HG03039 (cell line): ENCODE measurements around the gene CBX7.

Experiments used
- ATAC-seq: cut with Tn5 transposase; IDR thresholded peaks from one replicate; pipeline ENCODE4 v1.9.1; 2021; ENCODE audit warnings: mild to moderate bottlenecking, moderate library complexity; ENCODE audit not compliant: unreplicated experiment

CBX7 gene

DNA sequence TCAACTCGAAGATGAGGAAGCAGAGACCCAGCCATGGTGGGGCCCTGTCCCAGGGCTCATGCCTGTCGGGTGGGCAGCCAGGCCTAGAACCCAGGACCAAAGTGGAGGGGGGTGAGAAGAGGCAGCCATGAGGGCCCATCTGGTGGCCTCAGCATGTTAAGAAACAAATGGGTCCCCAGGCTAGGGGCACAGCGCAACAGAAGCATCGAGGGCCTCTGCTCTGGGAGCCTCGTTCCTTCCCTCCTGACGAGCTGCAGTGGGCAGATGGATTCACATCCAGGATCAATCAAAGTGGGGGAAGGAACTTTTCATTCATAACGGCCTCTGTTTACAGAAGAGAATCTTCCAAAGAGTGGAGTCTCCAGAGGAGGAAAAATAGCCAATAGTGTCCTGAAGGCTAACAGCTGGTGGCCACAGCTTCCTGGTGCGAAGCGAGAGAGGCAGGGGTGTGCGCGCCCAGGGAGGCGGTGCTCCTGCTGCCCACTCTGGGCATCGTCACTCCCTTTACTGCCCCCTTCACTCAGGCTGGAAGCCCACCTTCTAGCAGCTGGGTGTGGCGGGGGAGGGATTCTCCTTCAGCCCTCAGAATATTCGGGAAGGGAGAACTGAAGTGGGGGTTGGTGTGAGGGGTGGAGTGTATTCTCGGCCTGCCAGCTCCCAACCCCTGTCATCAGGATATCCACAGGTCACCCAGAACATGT lies 4.3 kb downstream of the CBX7 start:
- ATAC-seq: no peak

DNA sequence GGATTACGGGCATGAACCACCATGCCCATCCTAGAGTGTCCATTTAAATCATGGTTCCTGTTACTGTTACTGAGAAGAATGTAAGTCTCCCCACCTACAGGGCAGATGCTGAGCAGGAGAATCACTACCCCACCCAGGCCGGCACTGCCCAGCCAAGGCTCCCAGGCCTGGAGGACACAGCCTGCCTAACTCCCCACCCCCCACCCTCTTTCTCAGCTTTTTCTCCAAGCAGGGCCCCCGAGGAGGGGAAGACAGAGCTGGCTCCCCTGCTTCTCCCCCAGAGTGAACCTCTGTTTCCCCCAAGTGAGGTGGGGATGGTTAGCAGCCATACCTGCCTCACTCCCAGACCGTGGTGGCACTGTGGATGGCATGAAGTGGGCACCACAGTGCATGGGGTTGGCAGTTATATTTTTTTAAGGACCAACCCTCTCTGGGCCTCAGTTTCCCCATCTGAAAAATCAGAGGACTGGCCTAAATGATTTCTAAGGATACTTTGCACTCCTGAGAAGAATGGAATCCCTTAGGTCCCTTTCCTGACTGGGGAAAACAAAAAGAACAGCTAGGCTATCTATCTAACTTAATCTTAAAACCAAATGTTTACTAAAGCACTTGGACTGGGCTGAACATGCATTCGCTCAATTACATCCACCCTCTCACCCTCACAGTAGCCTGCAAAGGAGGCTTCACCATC lies 5.0 kb downstream of the CBX7 start:
- ATAC-seq: no peak

DNA sequence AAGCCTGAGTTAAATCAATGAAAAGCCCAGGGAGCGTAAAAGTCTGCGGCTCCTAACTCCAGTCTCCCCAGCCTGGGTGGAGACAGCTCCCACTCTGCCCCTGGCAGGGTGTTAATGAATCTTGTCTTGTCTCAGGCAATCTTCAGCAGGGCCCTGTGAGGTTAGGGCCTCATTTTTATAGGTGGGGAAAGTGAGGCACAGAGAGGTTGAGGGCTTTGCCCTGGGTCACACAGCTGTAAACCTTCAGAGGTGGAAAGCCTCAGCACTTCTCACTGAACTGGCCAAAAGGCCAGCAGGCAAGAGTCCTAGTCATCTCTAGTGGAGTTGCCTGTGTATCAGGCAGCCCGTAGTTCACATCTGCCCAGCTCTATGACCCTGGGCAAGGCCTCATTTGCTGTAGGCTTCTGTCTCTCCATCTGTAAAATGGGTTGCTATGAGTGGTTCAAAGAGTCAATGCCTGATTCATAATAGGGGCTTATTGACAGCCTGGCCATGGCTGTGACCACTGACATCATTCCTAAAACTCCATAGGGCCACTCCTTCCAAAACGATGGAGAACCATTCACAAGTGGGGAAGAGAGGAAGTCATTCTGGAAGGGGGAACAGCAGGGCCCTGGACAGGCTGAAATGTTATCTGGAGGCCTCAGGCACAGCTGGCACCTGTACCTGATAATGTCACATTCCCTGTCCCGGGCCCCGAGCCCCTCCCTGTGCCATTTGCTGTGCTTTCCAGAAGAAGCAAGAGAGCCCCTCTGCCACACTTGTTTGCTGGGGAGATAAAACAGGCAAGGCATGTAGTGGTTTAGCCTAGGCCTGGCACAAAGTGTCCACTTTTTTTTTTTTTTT lies 6.0 kb downstream of the CBX7 start:
- no peak for ATAC-seq

DNA sequence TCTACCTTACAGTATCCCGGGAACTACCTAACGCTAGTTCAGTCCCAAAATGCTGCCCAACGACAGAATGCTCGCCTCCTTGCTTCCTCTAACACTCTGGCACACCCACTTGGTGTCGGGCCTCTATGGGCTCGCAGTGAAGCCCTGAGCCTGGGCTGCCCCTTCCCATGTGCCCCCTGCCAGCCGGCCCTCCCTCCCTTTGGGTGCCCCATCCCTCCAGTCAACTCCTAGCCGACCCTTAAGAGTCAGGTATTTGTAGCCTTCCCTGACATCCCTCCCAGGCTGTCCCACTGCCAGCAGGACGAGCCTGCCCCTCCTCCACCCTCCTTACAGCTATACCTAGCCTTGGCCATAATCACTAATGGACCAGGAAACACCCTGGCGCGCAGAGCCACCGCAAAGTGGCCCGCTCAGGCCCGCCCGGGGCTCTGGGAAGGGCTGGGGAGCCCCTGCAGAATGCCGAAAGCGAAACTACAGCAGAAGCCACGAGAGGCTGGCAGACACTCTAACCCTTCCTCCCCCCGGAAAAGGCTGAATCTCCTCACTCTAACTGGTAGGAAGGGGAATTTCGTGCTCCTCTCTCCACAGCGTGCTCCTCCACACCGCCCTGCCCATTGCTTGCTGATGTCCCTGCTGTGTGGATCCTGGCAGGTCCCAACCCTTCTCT lies 8.2 kb downstream of the CBX7 start:
- no peak for ATAC-seq

DNA sequence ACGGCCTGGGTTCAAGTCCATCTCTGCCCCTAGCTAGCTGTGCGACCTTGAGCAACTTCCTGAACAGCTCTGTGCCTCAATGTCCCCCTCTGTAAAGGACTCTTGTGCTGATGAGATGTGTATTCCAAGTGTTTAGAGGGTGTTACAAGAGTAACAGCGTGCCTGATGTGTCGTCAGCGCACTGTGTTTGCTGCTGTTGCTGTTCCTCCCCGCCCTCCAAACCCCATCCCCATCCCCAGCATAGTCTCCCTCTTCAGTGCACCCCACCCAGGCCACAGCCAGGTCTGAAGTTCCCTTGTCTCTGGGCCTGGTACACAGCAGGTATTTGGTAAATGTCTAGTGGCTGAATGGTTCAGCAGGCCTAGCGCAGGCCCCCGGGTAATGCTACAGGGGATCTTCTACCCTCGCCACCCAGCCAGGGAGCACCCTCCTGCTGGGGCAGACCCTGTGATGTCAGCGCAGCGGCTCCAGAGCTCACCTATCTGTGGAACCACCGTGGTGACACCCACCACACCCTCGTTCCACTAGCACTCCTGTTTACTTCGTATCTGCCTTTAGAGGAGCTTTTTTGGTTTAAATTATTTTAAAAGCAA lies 10.3 kb downstream of the CBX7 start:
- no peak for ATAC-seq

DNA sequence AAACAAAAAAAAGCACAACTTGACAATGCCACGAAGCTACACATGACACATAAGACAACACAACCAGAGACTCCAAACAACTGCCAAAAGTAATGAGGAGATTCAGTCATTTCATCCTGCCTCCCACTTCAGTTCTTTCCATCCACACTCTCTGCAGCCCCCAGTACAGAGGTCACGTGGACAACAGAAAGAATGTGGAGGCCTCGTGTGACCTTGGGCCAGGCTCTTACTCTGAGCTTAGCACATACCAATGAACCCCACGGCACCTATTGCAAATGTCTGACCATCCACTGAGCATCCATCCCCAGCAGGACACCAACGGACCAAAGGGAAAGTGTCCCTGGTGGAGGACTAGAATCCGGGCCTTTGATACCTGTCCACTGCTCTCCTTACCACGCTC lies 12.5 kb downstream of the CBX7 start:
- no peak for ATAC-seq

DNA sequence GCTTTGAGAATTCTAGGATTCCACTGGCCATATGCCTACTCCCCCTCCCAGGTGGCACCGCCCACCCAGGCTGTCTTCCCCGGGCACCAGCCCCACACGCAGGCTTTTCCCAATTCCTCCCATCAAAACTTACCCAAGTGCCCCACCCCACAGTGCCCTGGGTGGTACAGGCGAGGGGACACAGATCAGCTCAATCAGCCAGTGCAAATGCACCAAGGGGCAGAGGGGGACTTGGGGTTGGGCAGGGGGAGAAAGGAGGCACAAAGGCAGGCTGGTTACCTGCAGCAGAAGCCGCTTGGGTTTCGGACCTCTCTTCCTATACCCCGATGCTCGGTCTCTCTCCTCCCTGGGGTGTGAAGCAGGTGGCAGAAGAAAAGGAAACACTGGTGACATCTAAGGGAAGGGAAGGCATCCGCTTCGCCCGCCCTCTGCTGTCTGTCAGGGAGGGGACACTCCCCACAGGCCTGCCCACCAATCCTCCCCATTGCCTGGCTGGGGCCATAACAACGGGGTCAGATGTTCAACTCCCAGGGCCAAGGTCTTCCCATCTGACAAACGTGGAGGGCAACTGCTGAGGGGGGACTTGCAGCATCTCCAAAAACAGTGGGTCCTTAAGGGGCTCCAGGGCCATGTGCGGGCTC lies 14.0 kb downstream of the CBX7 start:
- no peak for ATAC-seq

DNA sequence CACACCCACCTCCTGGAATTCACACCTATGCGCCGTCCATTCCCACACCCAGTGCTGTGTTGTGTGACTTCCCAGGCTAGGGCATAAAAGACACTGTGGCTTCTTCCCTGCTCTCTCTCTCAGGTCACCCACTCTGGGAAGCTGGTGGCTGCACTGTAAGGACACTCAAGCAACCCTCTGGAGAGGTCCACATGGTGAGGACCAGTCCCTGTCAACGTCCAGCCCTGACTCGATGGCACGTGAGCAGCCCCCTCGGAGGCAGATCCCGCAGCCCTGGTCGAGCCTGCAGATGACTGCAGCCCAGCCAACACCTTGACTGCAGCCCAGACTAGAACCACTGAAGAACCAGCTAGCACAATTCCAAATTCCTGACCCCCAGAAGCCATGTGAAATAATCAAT lies 16.2 kb downstream of the CBX7 start:
- ATAC-seq: no peak

DNA sequence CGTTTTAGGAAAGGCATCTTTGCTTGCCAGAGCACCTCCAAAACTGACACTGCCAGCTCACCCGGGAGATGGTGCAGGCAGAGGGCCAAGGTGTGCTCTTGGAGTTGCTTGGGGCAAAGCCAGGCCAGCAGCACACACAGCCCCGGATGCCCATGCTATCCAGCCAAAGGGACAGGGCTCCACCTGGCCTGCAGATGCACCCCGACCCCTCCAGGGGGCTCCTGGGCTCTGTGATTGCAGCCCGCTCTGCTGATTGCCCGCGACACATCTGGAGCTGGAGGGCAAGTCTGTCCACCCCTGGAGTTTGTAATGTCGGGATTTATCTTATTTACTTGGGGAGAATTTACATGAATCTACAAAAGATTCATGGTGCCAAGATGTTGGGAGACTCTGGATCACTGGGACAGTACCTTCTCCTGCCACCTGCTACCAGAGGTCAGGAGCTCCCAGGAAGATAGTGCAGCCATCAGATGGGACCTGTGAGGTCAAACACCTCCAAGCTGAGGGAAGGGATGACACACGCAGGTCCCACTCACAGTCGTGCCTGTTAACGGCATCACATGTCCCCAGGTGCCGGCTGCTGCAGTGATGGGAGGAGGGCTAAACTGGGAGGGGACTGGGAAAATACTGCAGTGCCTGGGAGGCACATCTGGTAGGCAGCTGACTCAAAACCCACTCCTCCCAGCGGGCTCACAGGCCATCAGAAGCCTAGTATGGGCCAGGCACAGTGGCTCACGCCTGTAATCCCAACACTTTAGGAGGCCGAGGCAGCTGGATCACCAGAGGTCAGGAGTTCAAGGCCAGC lies 17.2 kb downstream of the CBX7 start:
- no peak for ATAC-seq

DNA sequence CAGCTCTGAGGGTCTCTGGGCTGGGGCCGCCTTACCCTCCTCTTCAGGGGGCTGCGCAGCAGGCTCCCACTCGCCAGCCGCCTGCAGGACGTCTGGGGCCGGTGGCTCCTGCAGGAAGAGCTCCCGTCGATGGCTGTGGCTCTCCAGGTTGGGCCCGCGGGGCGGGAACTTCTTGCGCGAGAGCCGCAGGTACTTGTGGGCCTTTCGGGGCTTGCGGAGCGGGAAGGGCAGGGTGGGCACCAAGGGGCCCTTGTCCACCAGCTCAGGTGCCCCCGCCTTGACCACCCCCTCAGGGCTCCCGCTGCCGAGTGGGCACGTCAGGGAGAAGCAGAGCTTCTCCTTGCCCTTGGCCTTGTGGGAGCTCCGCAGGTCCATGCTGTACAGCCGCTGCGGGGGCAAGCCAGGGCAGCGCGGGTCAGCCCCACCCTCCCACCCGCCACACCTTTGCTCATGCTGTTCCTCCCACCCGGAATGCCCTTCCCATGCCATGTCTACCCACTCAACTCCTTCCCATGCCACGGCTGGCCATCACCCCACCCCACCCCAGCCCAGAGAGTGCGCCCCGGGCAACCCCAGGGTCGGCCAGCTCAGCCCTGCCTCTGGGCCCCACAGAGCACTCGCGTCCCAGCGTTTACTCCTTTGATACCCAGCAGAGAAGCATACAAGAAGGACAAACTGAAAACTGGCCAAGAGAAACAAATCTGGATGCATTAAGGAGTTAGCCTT lies 18.0 kb downstream of the CBX7 start:
- ATAC-seq: no peak

DNA sequence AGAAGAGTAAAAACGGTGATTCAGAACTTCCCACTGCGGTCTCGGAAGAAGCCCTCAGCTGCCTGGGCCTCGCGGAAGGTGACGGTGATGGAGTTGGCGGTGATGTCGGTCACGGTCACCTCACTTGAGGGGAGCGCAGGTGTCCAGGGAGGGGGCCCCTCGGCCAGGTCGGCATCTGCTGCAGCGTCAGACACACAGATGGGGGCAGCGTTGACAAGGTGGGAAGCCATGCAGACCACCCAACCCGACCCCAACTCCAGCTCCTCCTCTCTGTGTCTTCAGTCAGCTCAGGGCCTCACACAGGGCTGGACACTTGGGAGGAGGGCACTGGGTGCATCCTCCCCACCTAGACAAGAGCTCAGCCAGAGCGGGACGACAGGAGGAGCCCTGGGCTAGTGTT lies 18.6 kb downstream of the CBX7 start:
- ATAC-seq: no peak

DNA sequence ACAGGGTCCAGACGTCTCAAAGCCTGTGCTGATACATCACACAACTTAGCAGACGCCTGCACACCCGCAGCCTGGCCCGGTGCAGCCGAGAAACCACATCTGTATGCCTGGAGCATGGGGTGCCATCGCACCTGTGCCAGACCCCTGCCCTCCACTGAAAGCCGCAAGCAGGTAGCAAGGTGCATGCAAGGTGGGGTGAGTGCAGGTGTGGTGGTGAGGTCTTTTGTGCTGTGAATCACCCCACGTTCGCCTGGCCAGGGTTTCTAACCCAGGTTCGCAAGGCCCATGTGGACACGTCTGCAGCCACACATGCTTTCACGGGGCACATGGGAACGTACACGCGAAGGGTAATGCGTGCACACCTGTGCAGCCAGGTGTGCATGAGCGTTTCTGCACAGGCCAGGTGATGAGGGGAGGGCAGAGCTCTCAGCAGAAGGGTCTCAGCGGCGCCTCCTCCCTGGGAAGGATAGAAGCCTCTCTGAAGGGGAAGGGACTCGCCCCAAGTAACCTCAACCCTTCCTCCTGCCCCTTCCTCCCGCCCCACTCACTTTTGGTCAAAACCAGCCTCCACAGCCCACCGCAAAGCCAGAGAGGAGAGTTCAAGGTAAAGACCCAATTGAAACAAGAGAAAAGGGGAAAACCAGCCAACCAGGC lies 19.5 kb downstream of the CBX7 start:
- ATAC-seq: no peak

DNA sequence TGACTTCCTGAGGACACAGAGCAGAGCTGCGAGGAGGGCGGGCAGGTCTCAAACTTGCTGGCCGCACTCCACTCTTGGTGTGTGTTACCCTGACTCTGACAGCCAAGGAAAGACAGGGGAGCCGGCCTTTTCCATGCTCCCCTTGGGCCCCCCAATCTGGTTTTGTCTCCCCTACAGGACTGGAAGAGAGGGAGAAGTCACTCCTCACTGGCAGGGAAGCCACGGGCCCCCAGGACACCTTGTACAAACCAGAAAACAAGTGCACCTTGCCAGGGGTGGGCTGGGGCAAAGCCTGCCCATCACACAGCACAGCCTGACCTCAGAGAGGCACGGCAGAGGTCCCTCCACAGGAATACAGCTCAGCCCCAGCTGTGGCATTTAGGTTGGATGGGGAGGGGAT lies 20.2 kb downstream of the CBX7 start:
- ATAC-seq: no peak

DNA sequence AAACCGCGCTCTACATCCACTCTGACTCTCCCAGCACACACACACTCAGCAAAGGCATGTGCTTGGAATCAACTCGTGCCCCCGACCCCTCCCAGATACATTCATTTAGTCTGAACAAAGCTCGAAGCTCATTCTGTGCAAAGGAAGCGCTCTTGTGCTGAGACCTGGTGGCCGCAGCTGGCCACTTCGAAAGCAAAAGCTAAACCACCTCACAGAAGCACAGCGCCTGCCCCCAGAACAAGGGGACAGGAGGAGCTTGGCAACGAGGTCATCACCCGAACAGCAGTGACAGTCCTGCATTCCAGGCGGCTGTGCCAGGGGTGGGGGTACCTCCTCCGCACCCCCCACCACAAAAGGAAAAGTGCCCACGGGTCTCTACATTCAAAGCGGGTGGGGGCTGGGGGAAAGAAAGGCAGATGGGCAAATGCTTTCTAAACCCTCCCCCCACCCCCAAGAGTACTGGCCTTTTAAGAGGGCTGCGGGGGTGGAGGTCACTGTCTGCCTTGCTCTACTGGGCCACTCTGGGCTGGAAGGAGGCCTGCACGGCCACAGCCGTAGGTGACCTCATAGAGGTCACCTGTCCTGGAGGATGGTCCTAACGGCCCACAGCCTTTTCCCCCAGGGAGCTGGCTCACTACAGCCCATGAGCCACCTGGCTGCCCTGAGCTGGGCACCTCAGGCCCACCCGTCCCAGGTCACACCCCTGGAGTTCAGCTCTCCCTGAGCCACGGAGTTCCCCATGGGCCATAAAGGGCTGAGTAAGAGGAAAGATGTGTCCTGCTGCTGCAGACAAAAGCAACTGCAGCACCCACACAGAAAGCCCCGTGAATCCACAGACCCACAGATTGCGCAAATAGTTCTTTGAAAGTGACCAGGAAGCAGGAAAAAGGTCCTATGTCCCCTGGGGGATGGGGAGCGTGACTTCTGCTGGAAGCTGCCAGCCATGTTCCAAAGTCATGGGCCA lies 21.3 kb downstream of the CBX7 start:
- ATAC-seq: no peak

DNA sequence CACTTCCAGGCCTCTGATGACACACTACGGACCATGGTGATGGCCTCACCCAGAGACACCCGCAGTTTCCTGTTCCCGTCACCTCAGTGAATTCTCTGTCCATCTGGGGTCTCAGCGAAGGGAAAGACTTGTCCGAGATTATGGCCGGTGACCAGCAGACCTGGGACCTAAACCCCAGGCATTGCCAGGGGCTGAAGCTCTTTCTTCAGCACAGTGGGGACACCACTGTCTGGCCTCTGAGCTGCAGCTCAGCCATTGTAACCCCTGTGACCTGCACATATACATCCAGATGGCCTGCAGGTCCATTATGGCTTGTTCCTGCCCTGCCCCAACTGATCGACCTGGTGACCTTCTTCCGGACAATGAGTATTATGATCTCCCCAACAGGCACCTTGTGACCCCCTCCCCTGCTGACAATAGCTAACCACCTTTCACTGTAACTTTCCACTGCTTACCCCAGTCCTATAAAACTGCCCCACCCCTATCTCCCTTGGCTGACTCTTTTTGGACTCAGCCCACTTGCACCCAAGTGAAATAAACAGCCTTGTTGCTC lies 22.3 kb downstream of the CBX7 start:
- no peak for ATAC-seq

DNA sequence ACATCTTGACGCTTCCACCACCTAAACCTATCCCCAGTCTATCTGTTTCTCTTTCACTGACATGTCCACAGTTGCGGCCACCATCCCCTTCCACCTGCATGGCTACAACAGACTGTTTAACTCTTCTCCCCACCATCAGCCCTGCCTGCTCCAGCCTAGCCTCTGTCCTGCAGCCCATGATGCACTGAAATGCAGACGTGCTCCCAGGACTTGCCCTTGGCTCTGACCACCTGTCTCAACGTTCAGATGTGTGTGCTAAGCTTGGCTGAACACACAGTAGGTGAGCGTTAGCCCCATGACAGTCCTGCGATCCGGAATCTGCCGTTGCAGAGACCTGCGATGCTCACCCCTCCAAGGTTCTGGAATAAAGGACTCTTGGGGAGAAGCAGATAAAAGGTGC lies 22.7 kb downstream of the CBX7 start:
- no peak for ATAC-seq

DNA sequence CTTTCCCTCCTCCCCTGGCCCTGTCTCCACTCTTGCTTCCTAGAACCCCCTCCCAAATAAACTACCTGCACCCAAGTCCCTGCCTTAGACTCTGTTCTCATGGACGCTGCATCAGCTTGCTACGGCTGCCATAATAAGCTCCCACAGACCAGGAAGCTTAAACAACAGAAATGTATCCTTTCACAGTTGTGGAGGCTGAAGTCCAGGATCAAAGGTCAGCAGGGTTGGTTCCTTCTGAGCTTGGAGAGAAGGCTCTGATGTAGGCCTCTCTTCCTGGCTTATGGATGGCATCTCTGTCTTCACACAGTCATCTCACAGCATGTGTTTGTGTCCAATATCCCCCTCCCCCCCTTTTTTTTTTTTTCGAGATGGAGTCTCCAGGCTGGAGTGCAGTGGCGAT lies 23.4 kb downstream of the CBX7 start:
- ATAC-seq: no peak
